ENCODE measurements around the gene RBM19. TPM values are rescaled to one million over a fixed set of nuclear protein-coding genes. Genes with fewer than 3 reads are reported as not detected.
A peak's percentile ranks its signal among the peaks of the same experiment; 100 is the strongest.

Gene RBM19
- total RNA-seq, 2 experiments from 2014 or later: 66.9 to 67.7 TPM

DNA sequence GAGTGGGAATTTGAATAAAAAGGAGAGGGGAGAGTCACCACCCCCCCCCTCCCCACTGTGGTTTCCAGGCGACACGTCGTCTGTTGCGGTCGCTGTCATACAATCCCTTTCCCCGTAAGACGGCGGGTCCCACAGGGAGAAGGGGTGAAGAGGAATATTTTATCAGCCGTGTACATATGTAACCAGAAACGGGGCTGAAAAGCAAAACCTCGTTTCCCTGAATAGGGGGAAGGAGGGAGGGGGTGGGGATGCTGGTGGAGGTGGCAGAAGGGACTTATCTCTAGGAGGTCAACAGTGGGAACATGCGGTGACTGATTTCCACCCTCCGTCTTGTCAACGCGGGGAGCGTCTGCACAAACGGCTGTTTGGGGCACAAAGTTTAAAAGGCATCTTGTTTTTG is 171.4 kb downstream of the RBM19 start:
- TF ChIP-seq, protein P1, sequence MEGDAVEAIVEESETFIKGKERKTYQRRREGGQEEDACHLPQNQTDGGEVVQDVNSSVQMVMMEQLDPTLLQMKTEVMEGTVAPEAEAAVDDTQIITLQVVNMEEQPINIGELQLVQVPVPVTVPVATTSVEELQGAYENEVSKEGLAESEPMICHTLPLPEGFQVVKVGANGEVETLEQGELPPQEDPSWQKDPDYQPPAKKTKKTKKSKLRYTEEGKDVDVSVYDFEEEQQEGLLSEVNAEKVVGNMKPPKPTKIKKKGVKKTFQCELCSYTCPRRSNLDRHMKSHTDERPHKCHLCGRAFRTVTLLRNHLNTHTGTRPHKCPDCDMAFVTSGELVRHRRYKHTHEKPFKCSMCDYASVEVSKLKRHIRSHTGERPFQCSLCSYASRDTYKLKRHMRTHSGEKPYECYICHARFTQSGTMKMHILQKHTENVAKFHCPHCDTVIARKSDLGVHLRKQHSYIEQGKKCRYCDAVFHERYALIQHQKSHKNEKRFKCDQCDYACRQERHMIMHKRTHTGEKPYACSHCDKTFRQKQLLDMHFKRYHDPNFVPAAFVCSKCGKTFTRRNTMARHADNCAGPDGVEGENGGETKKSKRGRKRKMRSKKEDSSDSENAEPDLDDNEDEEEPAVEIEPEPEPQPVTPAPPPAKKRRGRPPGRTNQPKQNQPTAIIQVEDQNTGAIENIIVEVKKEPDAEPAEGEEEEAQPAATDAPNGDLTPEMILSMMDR (IDR thresholded peaks at IDR 0.05): no peak
- Mint-ChIP-seq H3K9me3 (peaks cover 5% of the 10 kb centered on the region), H3K27me3 (no peaks in the 10 kb centered on the region), H3K4me3 (no peak overlapping the region), H3K27ac (no peak overlapping the region), H3K4me1 (ENCODE audit: low read depth) (no peaks in the 10 kb centered on the region), H3K36me3 (ENCODE audit: low read depth) (no peaks in the 10 kb centered on the region)
- ChIA-PET CTCF (no interaction called here), POLR2A (no interaction called here)
- DNase-seq (no peak), ATAC-seq (no peak)
- intact Hi-C loops (cut with micrococcal nuclease): no loop called here

DNA sequence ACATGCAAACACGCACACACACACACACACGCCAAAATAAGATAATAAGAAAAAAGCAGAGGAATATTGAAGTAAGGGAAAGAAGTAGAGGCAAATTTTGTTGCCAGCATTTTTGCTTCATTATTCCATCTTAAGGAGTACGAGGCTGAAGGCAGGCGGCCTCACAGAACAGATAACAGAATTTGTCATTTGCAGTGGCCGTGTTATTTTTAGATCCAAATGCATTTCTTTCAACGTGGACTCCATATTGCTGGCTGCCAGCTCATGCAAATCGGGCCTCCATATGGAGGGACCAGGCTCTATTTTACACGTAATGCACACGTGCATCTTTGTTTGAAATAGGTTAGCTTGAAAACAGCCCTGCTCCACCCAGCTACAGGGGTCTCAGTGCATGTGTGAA is 172.9 kb downstream of the RBM19 start:
- no peaks in the 10 kb centered on the region for H3K4me1 Mint-ChIP-seq (ENCODE audit: low read depth)
- H3K9me3 Mint-ChIP-seq: peaks cover 9% of the 10 kb centered on the region
- intact Hi-C loops (cut with micrococcal nuclease): no loop called here
- ATAC-seq (no peak), DNase-seq (no peak)
- no peaks in the 10 kb centered on the region for H3K36me3 Mint-ChIP-seq (ENCODE audit: low read depth)
- no peak overlapping the region for H3K27ac Mint-ChIP-seq
- TF ChIP-seq, protein P1 (IDR thresholded peaks at IDR 0.05): no peak
- POLR2A ChIA-PET: no interaction called here
- CTCF ChIA-PET: no interaction called here
- H3K4me3 Mint-ChIP-seq: no peak overlapping the region
- H3K27me3 Mint-ChIP-seq: no peaks in the 10 kb centered on the region

DNA sequence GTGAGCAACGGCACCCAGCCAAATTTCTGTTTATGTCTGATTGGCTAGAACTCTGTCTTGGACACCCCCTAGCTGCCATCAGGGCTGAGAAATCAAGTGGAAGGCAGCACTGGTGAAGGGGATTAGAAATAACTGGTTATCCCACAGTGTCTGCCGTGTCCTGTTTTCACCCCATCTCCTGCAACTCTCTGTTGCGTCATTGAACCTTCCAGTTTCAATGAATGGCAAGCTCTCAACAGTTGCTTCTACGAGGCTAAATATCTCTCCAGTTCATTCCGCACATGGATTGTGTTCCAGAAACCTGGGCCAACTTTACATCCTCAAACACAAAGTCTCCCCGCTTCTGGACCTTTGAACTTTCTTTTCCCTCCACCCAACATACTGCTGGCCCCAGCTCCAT is 173.7 kb downstream of the RBM19 start:
- TF ChIP-seq, protein P1 (IDR thresholded peaks at IDR 0.05): no peak
- Mint-ChIP-seq H3K27me3 (no peaks in the 10 kb centered on the region), H3K4me3 (no peak overlapping the region), H3K4me1 (ENCODE audit: low read depth) (no peaks in the 10 kb centered on the region), H3K9me3 (peaks cover 13% of the 10 kb centered on the region), H3K27ac (no peak overlapping the region), H3K36me3 (ENCODE audit: low read depth) (no peaks in the 10 kb centered on the region)
- intact Hi-C loops (cut with micrococcal nuclease): no loop called here
- ATAC-seq (no peak), DNase-seq (no peak)
- CTCF ChIA-PET: no interaction called here
- POLR2A ChIA-PET: no interaction called here

DNA sequence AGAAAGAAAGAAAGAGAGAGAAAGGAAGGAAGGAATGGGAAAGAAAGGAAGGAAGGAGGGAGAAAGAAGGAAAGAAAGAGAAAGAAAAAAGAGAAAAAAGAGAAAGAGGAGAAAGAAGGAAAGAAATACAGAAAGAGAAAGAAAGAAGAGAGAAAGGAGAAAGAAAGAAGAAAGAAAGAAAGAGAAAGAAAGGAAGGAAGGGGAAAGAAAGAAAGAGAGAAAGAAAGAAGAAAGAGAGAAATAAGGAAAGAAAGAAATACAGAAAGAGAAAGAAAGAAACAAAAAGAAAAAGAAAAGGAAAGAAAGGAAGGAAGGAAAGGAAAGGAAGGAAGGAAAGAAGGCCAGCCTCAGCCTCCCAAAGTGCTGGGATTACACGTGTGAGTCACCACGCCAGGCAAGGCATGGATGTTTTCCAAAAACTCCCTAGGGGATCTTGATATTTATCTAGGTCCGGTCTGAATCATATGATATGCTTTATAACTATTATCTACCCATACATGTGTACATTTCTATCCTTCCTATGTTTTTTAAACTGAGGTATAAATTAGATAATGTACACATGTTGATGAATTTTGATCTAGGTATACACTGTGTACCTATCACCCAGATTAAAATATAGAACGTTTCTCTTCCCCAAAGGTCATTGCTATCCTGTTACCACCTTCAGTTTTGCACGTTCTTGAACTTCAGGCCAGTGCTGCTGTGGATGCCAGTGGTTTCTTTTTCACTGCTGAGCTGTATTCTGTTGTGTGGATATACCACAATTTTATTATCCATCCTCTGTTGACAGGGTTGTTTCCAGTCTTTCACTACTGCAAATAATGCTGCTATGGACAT is 177.9 kb downstream of the RBM19 start:
- CTCF ChIA-PET: interaction anchor here (1.1 kb wide), 1 partner anchor 90 kb away, joined by 3 read pairs; no protein-coding TSS in a partner anchor
- no peak for ATAC-seq
- no peaks in the 10 kb centered on the region for H3K4me1 Mint-ChIP-seq (ENCODE audit: low read depth)

DNA sequence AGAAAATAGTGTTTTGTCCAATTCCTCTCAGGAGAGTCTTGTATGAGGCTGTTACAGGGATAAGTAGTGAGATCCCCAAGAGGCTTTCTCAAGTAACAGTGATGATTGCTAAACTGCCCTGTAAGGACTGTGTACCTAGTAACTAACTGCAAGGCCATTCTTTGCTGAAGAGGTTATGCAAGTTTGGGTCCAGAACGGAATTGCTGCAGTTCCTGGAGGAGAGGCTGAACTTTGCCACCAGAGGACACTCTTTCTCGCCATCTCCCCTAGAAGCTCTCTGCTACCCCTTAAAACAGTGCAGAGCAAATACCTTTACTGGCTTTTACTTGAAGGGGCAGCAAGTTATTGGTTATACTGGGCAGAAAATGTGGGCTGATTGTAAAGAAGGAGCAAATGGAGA is 180.0 kb downstream of the RBM19 start:
- H3K4me3 Mint-ChIP-seq: no peak overlapping the region
- ChIA-PET POLR2A (interaction anchor here (0.7 kb wide), 1 partner anchor 1046 kb away, joined by 3 read pairs; no protein-coding TSS in a partner anchor), CTCF (no interaction called here)
- H3K36me3 Mint-ChIP-seq (ENCODE audit: low read depth): no peaks in the 10 kb centered on the region
- ATAC-seq (no peak), DNase-seq (no peak)
- H3K9me3 Mint-ChIP-seq: peaks cover 9% of the 10 kb centered on the region
- TF ChIP-seq, protein P1 (IDR thresholded peaks at IDR 0.05): no peak
- intact Hi-C loops (cut with micrococcal nuclease): no loop called here
- H3K4me1 Mint-ChIP-seq (ENCODE audit: low read depth): no peaks in the 10 kb centered on the region
- H3K27ac Mint-ChIP-seq: no peak overlapping the region
- peaks cover 10% of the 10 kb centered on the region for H3K27me3 Mint-ChIP-seq

More for the DNA sequence above, 177.9 kb downstream of the RBM19 start:
- intact Hi-C loops (cut with micrococcal nuclease): no loop called here
- no peak for DNase-seq
- Mint-ChIP-seq H3K9me3 (peaks cover 13% of the 10 kb centered on the region), H3K27ac (no peak overlapping the region), H3K36me3 (ENCODE audit: low read depth) (no peaks in the 10 kb centered on the region), H3K27me3 (peaks cover 2% of the 10 kb centered on the region), H3K4me3 (no peak overlapping the region)
- TF ChIP-seq, protein P1 (IDR thresholded peaks at IDR 0.05): peak; percentile 32
- POLR2A ChIA-PET: no interaction called here
